H1 (cell line): ENCODE results near the gene CRYBG3. TPM values are rescaled to one million over a fixed set of nuclear protein-coding genes. Genes with fewer than 3 reads are reported as not detected.

ENCODE experiments used
- CTCF ChIA-PET: fragments of 300-600 bp; sonication (Branson Sonifier 250); formaldehyde crosslinking; loops from one replicate; lab custom pipeline; 2021; ENCODE audit not compliant: partially characterized antibody; lab: Charles Lee
- POLR2A ChIA-PET: fragments of 300-600 bp; sonication (Branson Sonifier 250); formaldehyde crosslinking; loops from one replicate; lab custom pipeline; 2021; ENCODE audit warnings: inconsistent platforms; ENCODE audit not compliant: partially characterized antibody; lab: Charles Lee
- DNase-seq, 2 experiments: peaks; one replicate each; pipeline versions ENCODE4 v3.0.0 to v3.0.0-alpha.2; 2010 to 2022; ENCODE audit warnings: low spot score in 2 of 2, low read depth in 1 of 2, mixed read lengths in 1 of 2
- FAIRE-seq: peaks from 2 replicates; lab custom pipeline; 2011; peaks lifted over from hg19 to GRCh38; lab: Jason Lieb, UNC
- H2AFZ ChIP-seq: 2 replicates; pipeline ENCODE4 v1.8.1; 2012; ENCODE audit warnings: low read length, inconsistent platforms
- H2AK5ac ChIP-seq: 2 replicates; pipeline ENCODE4 v1.6.1; 2013; ENCODE audit warnings: low read depth, low read length
- H2BK120ac ChIP-seq: replicated peaks from 2 replicates; pipeline ENCODE3; 2013; ENCODE audit warnings: low read depth, low read length, inconsistent platforms
- H2BK12ac ChIP-seq: 2 replicates; pipeline ENCODE4 v1.6.1; 2013; ENCODE audit warnings: low read depth, low read length
- H2BK15ac ChIP-seq: 2 replicates; pipeline ENCODE4 v1.6.1; 2013; ENCODE audit warnings: low read length
- H2BK20ac ChIP-seq: 2 replicates; pipeline ENCODE4 v1.6.1; 2013; ENCODE audit warnings: low read length
- H2BK5ac ChIP-seq: 2 replicates; pipeline ENCODE4 v1.6.1; 2013; ENCODE audit warnings: low read depth, low read length
- H3K14ac ChIP-seq: 2 replicates; pipeline ENCODE4 v1.6.1; 2013; ENCODE audit warnings: inconsistent platforms; ENCODE audit not compliant: insufficient read length
- H3K18ac ChIP-seq: 2 replicates; pipeline ENCODE4 v1.6.1; 2013; ENCODE audit warnings: low read length; ENCODE audit errors: extremely low read depth
- H3K23ac ChIP-seq: 2 replicates; pipeline ENCODE4 v1.6.1; 2013; ENCODE audit warnings: inconsistent platforms; ENCODE audit not compliant: insufficient read length
- H3K23me2 ChIP-seq: 2 replicates; pipeline ENCODE4 v1.6.1; 2013; ENCODE audit warnings: low read depth, low read length
- H3K27ac ChIP-seq: 2 replicates; pipeline ENCODE4 v1.6.1; 2011; ENCODE audit warnings: low read depth, low read length, inconsistent platforms
- H3K27me3 ChIP-seq, 4 experiments: replicated peaks in 1 of 4; 1 replicate in 1 of 4; 2 replicates in 3 of 4; pipeline versions ENCODE4 v1.6.1 to v1.8.1; 2011 to 2013; ENCODE audit warnings: low read length in 3 of 4, mild to moderate bottlenecking in 3 of 4, inconsistent platforms in 2 of 4, mixed read lengths in 2 of 4, moderate library complexity in 1 of 4; ENCODE audit not compliant: control insufficient read depth in 3 of 4, insufficient read depth in 3 of 4; ENCODE audit errors: extremely low read depth in 1 of 4
- H3K36me3 ChIP-seq, 4 experiments: 2 replicates each; pipeline versions ENCODE4 v1.6.1 to v1.8.1; 2011 to 2013; ENCODE audit warnings: mild to moderate bottlenecking in 4 of 4, low read length in 3 of 4, moderate library complexity in 2 of 4, control low read depth in 1 of 4, inconsistent platforms in 1 of 4; ENCODE audit not compliant: insufficient read depth in 4 of 4, control insufficient read depth in 2 of 4
- H3K4ac ChIP-seq: replicated peaks from 2 replicates; pipeline ENCODE3; 2013; ENCODE audit warnings: low read length, low read depth, mixed read lengths, inconsistent platforms; ENCODE audit not compliant: insufficient read length
- H3K4me1 ChIP-seq, 4 experiments: replicated peaks in 1 of 4; 1 replicate in 1 of 4; 2 replicates in 3 of 4; pipeline versions ENCODE4 v1.6.1 to v1.8.1; 2011 to 2013; ENCODE audit warnings: low read length in 3 of 4, inconsistent platforms in 2 of 4, mixed read lengths in 1 of 4; ENCODE audit not compliant: insufficient read depth in 4 of 4, control insufficient read depth in 3 of 4
- H3K4me2 ChIP-seq, 2 experiments: 2 replicates each; pipeline versions ENCODE4 v1.6.1 to v1.8.1; 2011 to 2013; ENCODE audit warnings: low read depth in 2 of 2, low read length in 2 of 2, control low read depth in 1 of 2, inconsistent platforms in 1 of 2, mild to moderate bottlenecking in 1 of 2; ENCODE audit not compliant: insufficient read depth in 1 of 2
- H3K4me3 ChIP-seq, 4 experiments: fragments of 200-600, 300-600 bp in 1 of 4; sonication (generic), shearing (Covaris generic), sonication (Bioruptor Twin) in 1 of 4; 2 replicates each; pipeline versions ENCODE4 v1.5.1 to v1.8.1; 2011 to 2016; ENCODE audit warnings: low read length in 4 of 4, low read depth in 3 of 4, control low read depth in 2 of 4, inconsistent platforms in 2 of 4, mild to moderate bottlenecking in 2 of 4, mixed read lengths in 1 of 4, moderate library complexity in 1 of 4; ENCODE audit not compliant: insufficient read depth in 2 of 4; ENCODE audit errors: extremely low read depth in 1 of 4
- H3K56ac ChIP-seq: replicated peaks from 2 replicates; pipeline ENCODE3; 2013; ENCODE audit warnings: low read depth, mild to moderate bottlenecking, mixed read lengths, low read length, inconsistent platforms; ENCODE audit not compliant: insufficient read length
- H3K79me1 ChIP-seq: 2 replicates; pipeline ENCODE4 v1.6.1; 2013; ENCODE audit warnings: low read depth, low read length, control low read depth
- H3K79me2 ChIP-seq, 2 experiments: 2 replicates each; pipeline versions ENCODE4 v1.6.1 to v1.8.1; 2012 to 2013; ENCODE audit warnings: low read length in 2 of 2, mild to moderate bottlenecking in 2 of 2, inconsistent platforms in 1 of 2; ENCODE audit not compliant: insufficient read depth in 2 of 2, control insufficient read depth in 1 of 2
- H3K9ac ChIP-seq, 4 experiments: replicated peaks in 1 of 4; 1 replicate in 1 of 4; 2 replicates in 3 of 4; pipeline versions ENCODE4 v1.6.1 to v1.8.1; 2011 to 2013; ENCODE audit warnings: low read depth in 3 of 4, low read length in 3 of 4, control low read depth in 2 of 4, mild to moderate bottlenecking in 2 of 4, moderate library complexity in 2 of 4, inconsistent platforms in 1 of 4; ENCODE audit errors: extremely low read depth in 1 of 4
- H3K9me3 ChIP-seq, 2 experiments: 2 replicates each; pipeline versions ENCODE4 v1.6.1 to v1.8.1; 2012 to 2013; ENCODE audit warnings: mild to moderate bottlenecking in 2 of 2, moderate library complexity in 2 of 2, control low read depth in 1 of 2, inconsistent platforms in 1 of 2, low read depth in 1 of 2, low read length in 1 of 2, mixed read lengths in 1 of 2; ENCODE audit not compliant: insufficient read depth in 2 of 2
- H4K20me1 ChIP-seq, 2 experiments: replicated peaks in 1 of 2; 2 replicates each; pipeline versions ENCODE3 to v1.8.1; 2011 to 2013; ENCODE audit warnings: inconsistent platforms in 2 of 2, low read length in 2 of 2, mild to moderate bottlenecking in 1 of 2; ENCODE audit not compliant: insufficient read depth in 2 of 2, control insufficient read depth in 1 of 2
- H4K5ac ChIP-seq: 2 replicates; pipeline ENCODE4 v1.6.1; 2013; ENCODE audit warnings: low read length, low read depth, mixed read lengths, inconsistent platforms; ENCODE audit not compliant: insufficient read length
- H4K8ac ChIP-seq: 2 replicates; pipeline ENCODE4 v1.8.0; 2013; ENCODE audit warnings: mild to moderate bottlenecking, moderate library complexity, low read length, inconsistent platforms; ENCODE audit not compliant: insufficient read depth; ENCODE audit errors: extremely low read depth
- H4K91ac ChIP-seq: replicated peaks from 2 replicates; pipeline ENCODE3; 2013; ENCODE audit warnings: low read length, mixed read lengths, inconsistent platforms; ENCODE audit not compliant: insufficient read length
- EGR1 ChIP-seq: IDR thresholded peaks from 2 replicates; pipeline ENCODE4 v1.6.1; 2011; ENCODE audit warnings: low read depth, low read length, borderline replicate concordance
- NRF1 ChIP-seq: IDR thresholded peaks from 2 replicates; pipeline ENCODE4 v1.6.1; 2011; ENCODE audit warnings: mild to moderate bottlenecking, low read depth, low read length, improper control_type of control experiment
- SIN3A ChIP-seq, 2 experiments: IDR thresholded peaks in 1 of 2; conservative IDR thresholded peaks in 1 of 2; 2 replicates each; pipeline ENCODE4 v1.6.1; 2011 to 2012; ENCODE audit warnings: low read length in 2 of 2, improper control_type of control experiment in 1 of 2, low read depth in 1 of 2, mild to moderate bottlenecking in 1 of 2
- polyA plus RNA-seq, 7 experiments: library from polyadenylated mRNA; depleted of rRNA in 3 of 7; stranded (reverse) in 5 of 7; unstranded in 2 of 7; fragments of >200 nt in 5 of 7; fragments of 200-250 nt in 2 of 7; gene quantifications; 1 replicate in 5 of 7; 2 replicates in 1 of 7; 4 replicates in 1 of 7; pipeline versions ENCODE4 v1.2.1 to v1.2.3, GENCODE V29; 2011 to 2013; ENCODE audit warnings: missing spikeins in 2 of 7, mixed read lengths in 2 of 7
- total RNA-seq: library from RNA; stranded (reverse); fragmentation: NEBNext Ultra II Directional; extraction: Animal tissue kit (Norgen Biotek cat#: 25700); gene quantifications from 2 replicates; pipeline ENCODE4 v1.2.1, GENCODE V29; 2021

Gene CRYBG3
- total and polyA plus RNA-seq, 2 of the 8 experiments (the other 6 are each of a cell fraction or from before 2014, with no cell fraction given): 2.1 to 8.0 TPM

DNA sequence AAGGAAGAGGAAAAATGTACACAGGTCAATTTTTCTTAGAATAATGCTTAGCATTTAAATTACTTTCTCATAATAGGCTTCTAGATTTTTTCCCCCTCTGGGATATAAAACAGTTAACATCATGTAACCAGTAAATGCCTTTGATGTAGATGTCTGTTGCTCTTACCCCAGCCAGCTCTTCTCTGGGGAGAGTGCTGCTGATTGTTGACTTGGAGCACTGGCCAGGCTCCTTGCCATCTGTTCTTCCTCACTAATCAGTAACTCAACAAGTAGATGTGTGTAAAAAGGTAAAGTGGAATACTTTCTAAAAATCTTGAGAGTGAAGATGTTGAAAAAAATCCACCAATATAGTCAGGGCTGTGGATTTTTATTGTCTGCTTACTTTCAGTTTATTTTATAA lies 108.2 kb downstream of the CRYBG3 start:
- H3K4me3 ChIP-seq: no peak overlapping the region
- CTCF ChIA-PET: no interaction called here

More for the DNA sequence above, 108.2 kb downstream of the CRYBG3 start:
- Histone ChIP-seq H4K8ac (no peak overlapping the region), H3K9me3 (no peaks in the 10 kb centered on the region), H3K23ac (no peak overlapping the region), H3K56ac (no peak overlapping the region), H3K79me1 (no peaks in the 10 kb centered on the region), H3K14ac (no peak overlapping the region), H3K18ac (no peak overlapping the region), H3K27ac (no peak overlapping the region), H2BK12ac (no peak overlapping the region), H3K4me1 (no peaks in the 10 kb centered on the region), H3K4me2 (no peak overlapping the region), H2BK15ac (no peak overlapping the region), H2AFZ (no peak overlapping the region), H3K9ac (no peak overlapping the region), H3K23me2 (no peaks in the 10 kb centered on the region; the same call in 1 of the 2 replicates), H3K4ac (no peak overlapping the region), H3K79me2 (no peaks in the 10 kb centered on the region), H2BK20ac (no peak overlapping the region), H3K36me3 (no peaks in the 10 kb centered on the region), H2BK5ac (no peak overlapping the region), H3K27me3 (no peaks in the 10 kb centered on the region), H2BK120ac (no peak overlapping the region), H4K91ac (no peak overlapping the region), H4K20me1 (no peaks in the 10 kb centered on the region), H2AK5ac (no peak overlapping the region), H4K5ac (no peak overlapping the region)
- TF ChIP-seq EGR1: no peak
- no peak for TF ChIP-seq SIN3A (conservative IDR thresholded peaks at IDR 0.05 in 1 of 2, IDR thresholded peaks at IDR 0.05 in 1 of 2; ENCODE audit: low read depth in 1 of 2, low read length in 2 of 2)
- TF ChIP-seq NRF1: no peak
- no peak for DNase-seq
- no peak for FAIRE-seq
- POLR2A ChIA-PET: no interaction called here
